VCaP (cell line): ENCODE results near the gene RIN3.
"Not testable (repeated sequence)": the region's sequence is repeated elsewhere in the genome, so short reads cannot be mapped to it uniquely, and the experiment has no call there.

Experiments used
- H3K27ac ChIP-seq: fragments of 450-650 bp; 2 replicates; pipeline ENCODE4 v1.5.1; 2017
- CTCF ChIP-seq: fragments of 450-650 bp; conservative IDR thresholded peaks from 2 replicates; pipeline ENCODE4 v1.5.1; 2017; ENCODE audit warnings: mild to moderate bottlenecking, moderate library complexity

The RIN3 gene

DNA sequence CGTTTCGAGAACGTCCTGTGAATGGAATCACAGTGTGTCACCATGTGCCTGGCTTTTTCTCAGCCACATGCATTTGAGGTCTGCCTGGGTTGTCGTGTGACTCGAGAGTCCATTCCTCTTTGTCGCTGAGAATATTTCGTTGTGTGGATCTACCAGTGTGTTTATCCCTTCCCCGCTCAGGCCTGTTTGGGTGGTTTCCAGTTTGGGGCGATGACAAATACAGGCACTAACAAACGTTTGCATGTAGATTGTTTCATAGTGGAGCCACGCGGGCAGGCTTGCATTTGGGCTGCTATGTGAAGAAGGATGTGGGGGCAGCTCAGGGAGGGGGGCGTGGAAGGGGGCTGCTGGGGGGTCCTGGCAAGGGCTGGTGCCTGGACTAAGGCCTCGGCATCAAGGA is 14.1 kb downstream of the RIN3 start:
- TF ChIP-seq CTCF, result no peak
- H3K27ac ChIP-seq, result no peak overlapping the region

DNA sequence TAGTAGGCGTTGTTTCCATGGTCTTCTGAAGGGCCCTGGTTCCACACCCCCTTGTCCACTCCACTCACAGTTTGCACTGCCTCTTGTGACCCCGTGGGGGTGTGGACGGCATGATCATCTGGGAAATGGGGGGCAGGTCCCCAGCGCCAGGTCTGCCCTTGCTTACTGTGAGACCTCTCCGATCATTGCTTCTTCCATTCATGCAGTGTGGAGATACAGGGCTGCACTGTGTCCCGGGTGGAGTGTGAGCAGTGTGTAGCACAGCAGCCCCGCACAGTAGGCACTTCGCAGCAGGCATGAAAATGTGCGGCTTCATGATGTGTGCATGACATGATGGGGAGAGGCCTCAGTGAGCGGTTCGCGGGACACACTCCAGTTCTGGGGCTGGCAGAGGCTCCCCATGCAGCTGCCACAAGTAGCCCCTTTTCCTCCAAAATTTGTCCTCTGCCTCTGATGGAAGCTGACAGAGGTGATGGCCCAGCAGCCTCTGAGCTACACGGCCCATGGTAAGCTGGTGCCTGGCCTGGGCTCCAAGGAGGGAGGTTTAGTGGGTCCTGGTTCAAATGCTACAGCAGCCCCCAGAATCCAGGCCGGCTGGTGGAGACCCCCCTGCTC is 15.0 kb downstream of the RIN3 start:
- no peak for TF ChIP-seq CTCF
- no peak overlapping the region for H3K27ac ChIP-seq

- H3K27ac ChIP-seq, result no peak overlapping the region
- no peak for TF ChIP-seq CTCF
These were observed 16.3 kb downstream of the RIN3 start for GRCh38 chr14:92529903-92530302.

GRCh38 chr14:92531106-92531873 is 17.7 kb downstream of the RIN3 start:
- no peak for TF ChIP-seq CTCF
- H3K27ac ChIP-seq, result no peak overlapping the region

GRCh38 chr14:92532490-92533163 is 19.0 kb downstream of the RIN3 start:
- H3K27ac ChIP-seq, result no peak overlapping the region
- no peak for TF ChIP-seq CTCF

DNA sequence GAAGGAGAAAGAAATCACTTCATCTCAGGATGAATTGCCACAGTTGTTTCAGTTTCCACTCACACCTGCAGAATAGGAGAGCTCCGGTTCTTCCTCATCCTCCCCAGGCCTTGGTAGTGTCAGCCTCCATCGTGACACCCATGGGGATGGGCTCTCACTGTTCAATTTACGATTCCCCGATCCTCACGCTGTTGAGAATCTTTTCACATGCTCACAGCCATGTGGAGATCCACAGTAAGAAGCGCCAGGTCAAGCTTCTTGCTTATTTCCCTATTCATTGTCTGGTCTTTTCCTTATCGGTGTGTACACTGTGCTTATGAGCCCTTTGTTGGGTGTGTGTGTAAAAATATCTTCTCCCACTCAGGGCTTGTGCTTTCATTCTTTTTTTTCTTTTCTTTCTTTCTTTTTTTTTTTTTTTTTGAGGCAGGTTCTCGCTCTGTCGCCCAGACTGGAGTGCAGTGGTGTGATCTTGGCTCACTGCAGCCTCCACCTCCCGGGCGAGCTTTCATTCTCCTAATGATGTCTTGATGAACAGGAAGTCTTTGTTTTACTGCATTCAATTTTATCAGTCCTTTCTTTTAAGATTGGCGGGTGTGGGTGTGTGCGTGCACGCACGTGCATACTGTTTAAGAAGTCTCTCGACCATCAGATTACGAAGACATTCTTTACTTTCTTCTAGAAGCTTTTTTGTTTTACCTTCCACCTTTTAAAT is 21.5 kb downstream of the RIN3 start:
- H3K27ac ChIP-seq, result no peak overlapping the region
- no peak for TF ChIP-seq CTCF

- H3K27ac ChIP-seq, result not testable (repeated sequence)
These were observed 22.6 kb downstream of the RIN3 start for GRCh38 chr14:92536231-92536630.
